Activated CD8-positive, alpha-beta memory T cell treated with anti-CD3 and anti-CD28 coated beads for 24 hours (primary cell): ENCODE results near the gene VEGFD.

ENCODE experiments used
- DNase-seq: peaks from one replicate; pipeline ENCODE4 v3.0.0-alpha.2; 2020

The VEGFD gene

GRCh38 chrX:15384304-15384703, at the start of gene VEGFD:
Gene VEGFD (minus strand): TSS chrX:15384413. CDS start chrX:15383946, 467 bp downstream.
- DNase-seq, result no peak

- no peak for DNase-seq
Measured at GRCh38 chrX:15430584-15430983, 46.4 kb upstream of the VEGFD start.

GRCh38 chrX:15430076-15430475, 45.9 kb upstream of the VEGFD start:
- DNase-seq, result no peak

- no peak for DNase-seq
Measured at GRCh38 chrX:15425024-15425423, 40.8 kb upstream of the VEGFD start.

GRCh38 chrX:15418707-15419181, 34.5 kb upstream of the VEGFD start:
- no peak for DNase-seq

GRCh38 chrX:15418041-15418706, 34.0 kb upstream of the VEGFD start:
- DNase-seq, result no peak

GRCh38 chrX:15416133-15416993, 32.1 kb upstream of the VEGFD start:
- no peak for DNase-seq

GRCh38 chrX:15413101-15413500, 28.9 kb upstream of the VEGFD start:
- no peak for DNase-seq

GRCh38 chrX:15410947-15411346, 26.7 kb upstream of the VEGFD start:
- DNase-seq, result no peak

- no peak for DNase-seq
Measured at GRCh38 chrX:15410430-15410829, 26.2 kb upstream of the VEGFD start.

GRCh38 chrX:15405846-15406245, 21.6 kb upstream of the VEGFD start:
- DNase-seq, result no peak

- DNase-seq, result no peak
Measured at GRCh38 chrX:15404401-15405096, 20.3 kb upstream of the VEGFD start.

- no peak for DNase-seq
Measured at GRCh38 chrX:15401378-15401777, 17.2 kb upstream of the VEGFD start.

- no peak for DNase-seq
Measured at GRCh38 chrX:15399962-15400391, 15.8 kb upstream of the VEGFD start.

- DNase-seq, result no peak
Measured at GRCh38 chrX:15398874-15399273, 14.7 kb upstream of the VEGFD start.

GRCh38 chrX:15395789-15396188, 11.6 kb upstream of the VEGFD start:
- DNase-seq, result no peak

- DNase-seq, result no peak
Measured at GRCh38 chrX:15391850-15392249, 7.6 kb upstream of the VEGFD start.

GRCh38 chrX:15382813-15383212, 1.4 kb downstream of the VEGFD start:
- DNase-seq, result no peak

GRCh38 chrX:15376956-15377355, 7.3 kb downstream of the VEGFD start:
- no peak for DNase-seq

GRCh38 chrX:15373976-15374375, 10.2 kb downstream of the VEGFD start:
- DNase-seq, result no peak

GRCh38 chrX:15366506-15367352, 17.5 kb downstream of the VEGFD start:
- DNase-seq, result no peak

- no peak for DNase-seq
Measured at GRCh38 chrX:15359701-15360100, 24.5 kb downstream of the VEGFD start.

- no peak for DNase-seq
Measured at GRCh38 chrX:15358533-15358932, 25.7 kb downstream of the VEGFD start.
